HepG2 (cell line): ENCODE measurements around the gene RAD51D. TPM values are rescaled to one million over a fixed set of nuclear protein-coding genes. Genes with fewer than 3 reads are reported as not detected.

ENCODE experiments used
- CBX1 ChIP-seq: IDR thresholded peaks from one replicate; pipeline ENCODE4 v1.6.1; 2016; ENCODE audit warnings: antibody characterized with exemption, low read depth
- GLI4 ChIP-seq: sonication (generic); formaldehyde crosslinking; IDR thresholded peaks from 2 replicates; pipeline ENCODE4 v1.5.1; 2020; ENCODE audit warnings: missing genetic modification reagents, mild to moderate bottlenecking, moderate library complexity, borderline replicate concordance
- HMG20A ChIP-seq: IDR thresholded peaks from 2 replicates; pipeline ENCODE4 v1.6.1; 2016; ENCODE audit warnings: borderline replicate concordance
- HNRNPK ChIP-seq: fragments of 200-400 bp; formaldehyde crosslinking; IDR thresholded peaks from 2 replicates; pipeline ENCODE4 v1.6.1; 2018; ENCODE audit warnings: low read length, low read depth, moderate library complexity, mild to moderate bottlenecking; ENCODE audit not compliant: poor library complexity, severe bottlenecking
- KAT7 ChIP-seq: IDR thresholded peaks from 2 replicates; pipeline ENCODE4 v1.6.1; 2018; ENCODE audit warnings: borderline replicate concordance, missing compliant biosample characterization
- KAT8 ChIP-seq: IDR thresholded peaks from 2 replicates; pipeline ENCODE4 v1.6.1; 2016; ENCODE audit warnings: missing genetic modification reagents, missing compliant biosample characterization
- KDM3A ChIP-seq: IDR thresholded peaks from 2 replicates; pipeline ENCODE4 v1.6.1; 2018; ENCODE audit warnings: low read depth, missing compliant biosample characterization
- MAFG ChIP-seq: sonication (generic); formaldehyde crosslinking; IDR thresholded peaks from 2 replicates; pipeline ENCODE4 v1.5.1; 2020; ENCODE audit warnings: mild to moderate bottlenecking, missing genetic modification reagents
- NR2F2 ChIP-seq: IDR thresholded peaks from 2 replicates; pipeline ENCODE4 v1.6.1; 2012; ENCODE audit warnings: low read depth, inconsistent platforms, borderline replicate concordance
- PHB2 ChIP-seq: fragments of 450-650 bp; IDR thresholded peaks from 2 replicates; pipeline ENCODE4 v1.6.1; 2018; ENCODE audit not compliant: partially characterized antibody
- PITX1 ChIP-seq: sonication (generic); formaldehyde crosslinking; IDR thresholded peaks from 2 replicates; pipeline ENCODE4 v1.5.1; 2020; ENCODE audit warnings: mild to moderate bottlenecking, missing genetic modification reagents
- POLR2G ChIP-seq: fragments of 200-400 bp; formaldehyde crosslinking; IDR thresholded peaks from 2 replicates; pipeline ENCODE4 v1.6.1; 2018; ENCODE audit warnings: mild to moderate bottlenecking, low read depth, low read length, moderate library complexity
- SALL2 ChIP-seq: sonication (generic); formaldehyde crosslinking; IDR thresholded peaks from 2 replicates; pipeline ENCODE4 v1.8.1; 2023; ENCODE audit warnings: mild to moderate bottlenecking, missing genetic modification reagents, inconsistent platforms
- SRF ChIP-seq: IDR thresholded peaks from 2 replicates; pipeline ENCODE4 v1.6.1; 2011; ENCODE audit warnings: mild to moderate bottlenecking, low read depth, low read length, moderate library complexity
- XBP1 ChIP-seq: sonication (generic); formaldehyde crosslinking; IDR thresholded peaks from 2 replicates; pipeline ENCODE4 v1.5.0; 2020; ENCODE audit warnings: missing genetic modification reagents
- ZBTB1 ChIP-seq: sonication (generic); formaldehyde crosslinking; IDR thresholded peaks from 2 replicates; pipeline ENCODE4 v1.4.0; 2020; ENCODE audit warnings: missing genetic modification reagents, borderline replicate concordance
- ZFP36L2 ChIP-seq: sonication (generic); formaldehyde crosslinking; IDR thresholded peaks from 2 replicates; pipeline ENCODE4 v1.4.0; 2020; ENCODE audit warnings: missing genetic modification reagents
- ZFX ChIP-seq: sonication (generic); formaldehyde crosslinking; IDR thresholded peaks from 2 replicates; pipeline ENCODE4 v1.4.0; 2020; ENCODE audit warnings: mild to moderate bottlenecking, low read depth, missing genetic modification reagents, moderate library complexity
- ZNF235 ChIP-seq: sonication (generic); formaldehyde crosslinking; IDR thresholded peaks from 2 replicates; pipeline ENCODE4 v1.8.1; 2023; ENCODE audit warnings: mild to moderate bottlenecking, missing genetic modification reagents, borderline replicate concordance
- ZNF484 ChIP-seq: sonication (generic); formaldehyde crosslinking; IDR thresholded peaks from 2 replicates; pipeline ENCODE4 v1.5.1; 2020; ENCODE audit warnings: mild to moderate bottlenecking, low read depth, missing genetic modification reagents, borderline replicate concordance
- ZNF503 ChIP-seq: sonication (generic); formaldehyde crosslinking; IDR thresholded peaks from 2 replicates; pipeline ENCODE4 v1.4.0; 2020; ENCODE audit warnings: missing genetic modification reagents
- ZNF558 ChIP-seq: sonication (generic); formaldehyde crosslinking; IDR thresholded peaks from 2 replicates; pipeline ENCODE4 v1.9.0; 2022; ENCODE audit warnings: mild to moderate bottlenecking, missing genetic modification reagents, borderline replicate concordance
- ZNF616 ChIP-seq: sonication (generic); formaldehyde crosslinking; IDR thresholded peaks from 2 replicates; pipeline ENCODE4 v1.5.0; 2020; ENCODE audit warnings: low read depth, mild to moderate bottlenecking, missing genetic modification reagents
- ZNF737 ChIP-seq: sonication (generic); formaldehyde crosslinking; IDR thresholded peaks from 2 replicates; pipeline ENCODE4 v1.5.0; 2020; ENCODE audit warnings: missing genetic modification reagents, mild to moderate bottlenecking, borderline replicate concordance
- ZNF772 ChIP-seq: sonication (generic); formaldehyde crosslinking; IDR thresholded peaks from 2 replicates; pipeline ENCODE4 v1.5.0; 2020; ENCODE audit warnings: mild to moderate bottlenecking, missing genetic modification reagents
- ZNF792 ChIP-seq: IDR thresholded peaks from 2 replicates; pipeline ENCODE4 v1.6.1; 2016
- ZNF800 ChIP-seq: sonication (generic); formaldehyde crosslinking; IDR thresholded peaks from 2 replicates; pipeline ENCODE4 v1.4.0; 2020; ENCODE audit warnings: missing genetic modification reagents
- ZNF816 ChIP-seq: sonication (generic); formaldehyde crosslinking; IDR thresholded peaks from 2 replicates; pipeline ENCODE4 v1.8.0; 2022; ENCODE audit warnings: missing genetic modification reagents, mild to moderate bottlenecking, borderline replicate concordance
- polyA plus RNA-seq, 8 experiments: library from polyadenylated mRNA; depleted of rRNA in 3 of 8; stranded (reverse) in 7 of 8; unstranded in 1 of 8; fragments of >200 nt; fragmentation: Illumina TruSeq in 4 of 8; extraction: Trizol in 4 of 8; gene quantifications; 2 replicates each; pipeline versions ENCODE4 v1.2.1 to v1.2.3, GENCODE V29; 2011 to 2016; ENCODE audit warnings: low read depth in 4 of 8, missing spikeins in 1 of 8, mixed read lengths in 1 of 8; ENCODE audit not compliant: insufficient read depth in 1 of 8
- total RNA-seq, 5 experiments: library from RNA; depleted of rRNA; stranded (reverse); fragments of >200 nt; fragmentation: Illumina TruSeq; extraction: Trizol; gene quantifications; 2 replicates each; pipeline ENCODE4 v1.2.3, GENCODE V29; 2016; ENCODE audit warnings: low read depth in 1 of 5
- TF ChIP-seq, protein P1 (sequence below): sonication (generic); formaldehyde crosslinking; IDR thresholded peaks from 2 replicates; pipeline ENCODE4 v1.8.1; 2023; ENCODE audit warnings: mild to moderate bottlenecking, missing genetic modification reagents, borderline replicate concordance

Gene RAD51D
- total and polyA plus RNA-seq, 2 of the 13 experiments (the other 11 are each of a cell fraction or from before 2014, with no cell fraction given): 6.7 to 13.1 TPM

DNA sequence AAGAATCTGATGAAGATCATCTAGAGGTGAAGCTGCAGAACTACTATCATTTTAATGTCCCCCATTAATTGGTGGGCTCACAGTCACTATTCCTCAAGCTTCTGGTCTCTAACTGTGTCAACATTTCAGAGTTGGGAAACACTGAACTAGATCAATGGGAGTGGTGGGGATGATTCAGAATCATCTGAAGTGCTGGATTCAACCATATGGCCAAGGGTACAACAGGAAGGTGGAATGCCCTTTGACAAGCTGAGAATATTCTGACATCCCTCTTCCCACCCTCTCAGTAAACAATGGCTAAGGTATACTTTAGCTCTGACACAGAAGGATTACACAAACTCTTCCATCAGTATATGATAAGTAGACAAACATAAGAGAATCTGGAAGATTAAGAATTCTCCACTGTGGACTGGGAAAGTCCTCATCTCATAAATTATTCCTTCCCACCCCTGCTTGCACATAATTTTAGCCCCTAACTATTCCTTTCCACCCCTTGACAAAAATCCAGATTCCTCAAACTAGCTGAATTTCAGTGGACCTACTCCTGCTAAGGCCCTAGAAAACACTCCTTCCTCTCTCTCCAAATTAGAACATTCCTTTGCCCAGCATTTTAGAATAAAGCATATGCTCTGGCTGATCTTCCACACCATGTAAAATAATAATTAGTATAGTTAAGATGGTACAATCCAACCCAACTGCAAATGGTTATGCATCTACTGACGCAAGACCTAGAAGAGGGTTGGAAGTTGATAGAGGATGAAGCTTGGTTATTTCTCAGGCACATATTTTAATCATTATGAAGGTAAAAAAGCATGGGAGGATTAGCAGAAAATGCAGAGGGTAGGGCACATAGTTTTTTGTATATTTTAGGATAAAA, 39.9 kb downstream of the RAD51D start (continued):
- no peak for TF ChIP-seq ZFX (CRISPR knock-in tag)
- TF ChIP-seq ZNF503 (CRISPR knock-in tag): no peak
- TF ChIP-seq SALL2 (CRISPR knock-in tag): no peak
- TF ChIP-seq MAFG (CRISPR knock-in tag): no peak
- no peak for TF ChIP-seq ZNF616
- 0 out of 2 replicates have a peak, but pooled peaks have one; percentile 41 for TF ChIP-seq ZNF792 (CRISPR knock-in tag)
- TF ChIP-seq PITX1: no peak
- no peak for TF ChIP-seq PHB2
- no peak for TF ChIP-seq ZNF800
- no peak for TF ChIP-seq KDM3A (CRISPR knock-in tag)
- TF ChIP-seq ZNF737: no peak
- TF ChIP-seq KAT8: peak; percentile 46; the same call in 1 of the 2 replicates
- TF ChIP-seq ZNF235 (CRISPR knock-in tag): no peak
- no peak for TF ChIP-seq HNRNPK
- TF ChIP-seq ZBTB1 (CRISPR knock-in tag): no peak
- no peak for TF ChIP-seq XBP1 (CRISPR knock-in tag)
- no peak for TF ChIP-seq NR2F2
- TF ChIP-seq, protein P1, sequence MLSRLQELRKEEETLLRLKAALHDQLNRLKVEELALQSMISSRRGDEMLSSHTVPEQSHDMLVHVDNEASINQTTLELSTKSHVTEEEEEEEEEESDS (CRISPR knock-in tag): no peak
- TF ChIP-seq ZNF558 (CRISPR knock-in tag): no peak
- no peak for TF ChIP-seq SRF
- TF ChIP-seq ZNF772 (CRISPR knock-in tag): no peak
- no peak for TF ChIP-seq GLI4 (CRISPR knock-in tag)
- TF ChIP-seq POLR2G: no peak
- TF ChIP-seq ZFP36L2 (CRISPR knock-in tag): no peak
- TF ChIP-seq ZNF816: no peak
- no peak for TF ChIP-seq CBX1
- TF ChIP-seq KAT7 (CRISPR knock-in tag): no peak
- TF ChIP-seq ZNF484 (CRISPR knock-in tag): no peak
- peak; percentile 73; the same call in 1 of the 2 replicates for TF ChIP-seq HMG20A (CRISPR knock-in tag)
